HG02610 (cell line): ENCODE measurements around the gene RHOG.
"Not testable (repeated sequence)": the region's sequence is repeated elsewhere in the genome, so short reads cannot be mapped to it uniquely, and the experiment has no call there.

Experiments used
- ATAC-seq: cut with Tn5 transposase; IDR thresholded peaks from one replicate; pipeline ENCODE4 v1.9.1; 2021; ENCODE audit warnings: mild to moderate bottlenecking, moderate library complexity; ENCODE audit not compliant: unreplicated experiment

The RHOG gene

DNA sequence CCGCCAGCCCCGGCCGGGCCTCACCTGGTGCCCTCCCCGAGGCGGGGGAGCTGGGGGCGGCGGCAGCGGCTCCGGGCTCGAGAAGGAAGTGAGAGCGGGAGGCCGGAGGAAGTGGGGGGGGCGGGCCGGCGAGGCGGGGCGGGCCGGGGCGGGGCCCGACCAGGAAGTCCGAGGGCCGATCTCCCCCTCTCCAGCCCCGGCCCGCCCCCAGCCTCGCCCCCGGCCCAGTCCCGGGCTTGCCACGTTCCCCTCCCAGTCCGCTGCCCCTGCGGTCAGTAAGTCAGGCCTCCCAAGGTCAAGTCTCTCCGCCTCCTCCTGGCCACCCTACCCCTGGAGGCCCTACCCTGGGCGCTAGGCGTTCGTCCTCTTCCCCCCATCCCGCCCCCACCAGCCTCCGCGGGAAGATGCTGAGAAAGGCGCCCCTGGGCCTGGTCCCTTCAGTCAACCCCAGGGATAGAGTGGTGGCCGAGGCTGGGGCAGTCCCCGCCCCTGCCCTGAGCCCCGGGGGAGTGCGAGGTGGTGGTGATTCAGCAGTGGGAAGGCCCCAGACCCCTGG, at the start of gene RHOG:
TSS of gene RHOG (minus strand) at position 90 of the 556 bp plus-strand sequence. CDS start 12,821 bp downstream, outside the sequence.
- ATAC-seq, result peak; percentile 59

DNA sequence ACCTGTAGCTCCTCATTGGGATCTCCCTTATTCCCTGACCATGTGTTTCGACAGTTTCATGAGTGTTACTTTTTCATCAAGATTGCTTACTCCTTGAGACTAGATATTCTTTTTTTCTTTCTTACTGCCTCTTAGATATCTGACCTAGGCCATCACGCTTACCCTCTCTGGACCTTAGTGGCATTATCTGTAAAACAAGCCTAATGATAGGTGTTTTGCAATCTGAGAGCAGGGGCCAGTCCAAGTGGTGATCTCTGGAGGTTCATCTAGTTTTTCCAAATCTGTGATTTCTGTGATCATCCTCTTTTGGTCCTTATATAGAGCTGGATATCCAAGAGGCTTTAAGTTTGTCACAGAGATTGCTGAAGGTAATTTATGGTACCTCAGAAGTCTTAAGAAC, 49.3 kb upstream of the RHOG start:
- no peak for ATAC-seq

DNA sequence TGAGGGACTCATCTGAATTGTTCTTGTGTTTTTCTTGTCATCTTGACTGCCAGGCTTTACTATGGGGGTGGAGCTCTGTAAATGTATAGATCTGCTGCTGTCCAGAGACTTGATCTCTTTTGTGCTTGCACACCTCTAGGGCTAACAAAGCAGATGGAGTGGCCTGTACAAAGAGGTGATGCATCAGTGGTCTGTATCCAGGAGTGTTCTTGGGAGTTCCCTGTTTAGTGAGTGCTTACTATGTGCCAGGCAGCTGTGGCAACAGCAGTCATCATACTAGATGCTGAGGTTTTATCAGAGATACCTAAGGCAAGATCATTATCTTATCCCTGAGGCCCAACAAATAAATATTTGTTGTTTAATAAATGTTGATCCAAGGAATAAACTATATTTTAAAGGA, 48.1 kb upstream of the RHOG start:
- ATAC-seq, result no peak

DNA sequence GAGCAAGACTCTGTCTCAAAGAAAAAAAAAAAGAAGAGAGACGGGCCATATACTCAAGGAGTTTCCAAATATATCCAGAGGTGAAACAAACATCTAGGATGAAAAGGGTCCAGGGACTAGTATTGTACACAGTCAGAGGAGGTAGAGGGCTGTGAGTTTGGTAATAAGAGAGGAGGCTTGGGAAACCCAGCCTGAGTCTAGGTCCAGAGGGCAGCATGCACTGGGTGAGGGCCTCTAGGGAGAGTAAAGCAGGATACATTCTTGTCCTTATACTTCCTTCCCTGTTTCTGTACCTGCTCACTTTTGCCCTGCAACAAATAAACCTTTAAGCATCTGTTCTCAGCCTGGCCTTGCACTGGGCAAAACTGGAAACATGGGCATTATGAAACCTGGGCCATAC, 46.2 kb upstream of the RHOG start:
- no peak for ATAC-seq

DNA sequence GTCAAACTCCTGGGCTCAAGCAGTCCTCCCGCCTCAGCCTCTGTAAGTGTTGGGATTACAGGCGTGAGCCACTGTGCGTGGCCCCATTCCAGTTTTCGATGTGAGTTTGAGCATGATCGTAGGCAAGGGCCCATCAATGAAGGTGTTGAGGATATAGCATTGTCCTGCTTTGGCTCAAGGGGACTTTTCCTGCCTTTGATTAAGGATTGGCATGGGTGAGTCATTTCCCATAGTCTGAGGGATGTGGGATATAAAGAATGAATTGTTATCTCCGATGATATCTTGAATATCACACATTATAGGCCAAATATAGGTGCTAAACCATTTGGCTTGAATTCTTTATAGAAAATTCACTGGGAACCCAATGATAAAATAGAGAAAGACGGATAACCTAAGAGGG, 45.1 kb upstream of the RHOG start:
- no peak for ATAC-seq

DNA sequence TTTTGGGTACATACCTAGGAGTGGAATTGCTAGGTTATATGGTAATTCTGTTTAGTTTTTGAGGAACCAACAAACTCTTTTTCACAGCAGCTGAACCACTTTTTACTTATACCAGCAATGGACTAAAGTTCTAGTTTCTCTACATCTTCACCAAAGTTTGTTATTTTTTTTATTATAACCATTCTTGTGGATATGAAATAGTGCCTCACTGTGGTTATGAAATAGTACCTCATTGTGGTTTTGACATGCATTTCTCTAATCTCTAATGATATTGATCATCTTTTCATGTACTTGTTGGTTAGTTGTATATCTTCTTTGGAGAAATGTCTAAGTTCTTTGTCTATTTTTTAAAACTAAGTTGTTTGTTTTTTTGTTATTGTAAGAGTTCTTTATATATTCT, 41.9 kb upstream of the RHOG start:
- ATAC-seq, result no peak

DNA sequence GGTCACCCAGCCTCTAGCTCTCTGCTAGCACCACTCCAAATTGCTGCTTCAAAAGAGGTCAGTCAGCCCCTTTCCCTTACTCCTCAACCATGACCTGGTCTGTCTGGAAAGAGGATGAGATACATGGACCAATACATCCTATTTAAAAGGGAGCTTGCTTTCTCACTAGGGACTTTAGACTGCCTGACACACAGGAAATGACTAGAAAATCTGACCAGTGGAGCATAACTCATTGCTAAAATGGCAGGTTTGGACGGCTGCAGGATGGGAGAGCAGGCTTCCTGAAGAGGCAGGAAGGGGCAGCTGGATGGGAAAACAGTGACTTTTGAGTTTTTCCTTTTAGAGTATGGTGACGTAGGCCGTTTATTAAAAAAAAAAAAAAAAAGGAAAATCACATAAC, 40.0 kb upstream of the RHOG start:
- ATAC-seq, result no peak

DNA sequence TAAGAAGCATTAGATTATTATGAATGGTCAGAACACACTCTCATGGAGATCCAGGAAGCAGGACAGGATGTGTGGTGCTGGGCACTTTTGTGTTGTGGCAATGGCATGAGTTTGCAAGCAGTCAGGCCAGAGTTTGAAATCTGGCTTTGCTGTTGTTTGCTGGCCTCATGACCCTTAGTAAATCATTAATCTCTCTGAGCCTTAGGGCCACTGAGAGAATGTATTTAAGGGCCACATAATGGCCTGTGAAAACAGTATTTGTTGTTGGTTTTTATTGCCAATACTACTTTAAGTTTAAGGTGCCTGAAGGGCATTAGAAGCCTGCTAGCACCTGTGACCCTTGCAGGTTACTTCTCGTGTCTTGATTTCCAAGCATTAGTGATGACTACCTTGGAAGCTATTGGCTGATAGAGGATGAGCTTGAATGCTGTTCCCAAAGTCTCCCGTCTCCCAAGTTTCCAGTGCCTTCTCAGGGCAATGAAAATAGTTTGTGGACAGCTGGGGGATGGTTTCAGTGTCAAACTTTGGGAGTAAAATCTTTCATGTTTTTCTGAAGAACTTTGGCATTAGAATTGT, 39.3 kb upstream of the RHOG start:
- ATAC-seq, result no peak

DNA sequence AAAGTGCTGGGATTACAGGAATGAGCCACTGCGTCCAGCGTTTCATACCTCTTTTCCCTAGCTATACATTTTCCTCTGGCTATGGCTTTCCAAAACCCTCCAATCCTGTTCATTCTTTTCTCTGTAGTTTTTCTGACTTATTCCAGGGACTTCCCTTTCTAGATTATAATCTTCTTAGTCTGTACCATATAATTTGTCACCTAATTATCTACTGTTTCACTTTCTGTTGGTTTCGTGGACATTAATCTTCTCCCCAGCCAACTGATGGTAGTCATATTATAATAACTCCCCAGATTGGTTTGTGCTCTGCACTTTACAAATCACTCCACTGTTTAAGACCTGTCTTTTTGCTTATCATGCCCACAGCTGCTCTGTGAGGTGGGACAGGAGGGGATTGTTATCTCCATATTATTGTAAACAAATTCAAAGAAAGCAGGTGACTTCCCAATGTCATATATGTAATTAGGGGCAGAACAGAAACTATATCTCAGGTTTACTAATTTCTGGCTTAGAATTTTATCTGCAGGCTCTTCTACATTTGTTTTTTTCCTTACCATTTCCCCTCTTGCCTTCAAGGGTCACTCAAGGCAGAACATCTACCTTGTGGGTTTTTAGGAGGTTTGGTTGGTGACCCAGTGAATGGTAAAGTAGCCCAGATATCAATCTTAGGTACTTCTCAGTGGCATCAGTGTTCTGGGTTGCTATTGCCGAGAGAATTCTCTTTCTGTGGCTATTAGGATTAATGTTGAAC, 38.6 kb upstream of the RHOG start:
- peak; percentile 65 for ATAC-seq

DNA sequence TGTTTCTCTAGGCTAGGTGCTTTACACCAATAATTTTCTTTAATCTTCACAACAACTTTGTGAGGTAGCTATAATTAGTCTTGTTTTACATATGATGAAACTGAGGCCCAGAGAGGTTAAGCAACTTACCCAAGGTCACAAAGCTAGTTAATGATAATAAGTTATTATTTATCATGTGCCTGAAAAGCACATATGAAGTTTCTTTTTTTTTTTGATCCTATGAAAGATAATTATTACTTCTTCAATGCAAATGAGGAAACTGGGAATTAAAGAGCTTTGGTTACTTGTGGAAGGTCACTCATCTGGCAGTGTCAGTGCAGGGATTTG, 37.5 kb upstream of the RHOG start:
- ATAC-seq, result no peak

DNA sequence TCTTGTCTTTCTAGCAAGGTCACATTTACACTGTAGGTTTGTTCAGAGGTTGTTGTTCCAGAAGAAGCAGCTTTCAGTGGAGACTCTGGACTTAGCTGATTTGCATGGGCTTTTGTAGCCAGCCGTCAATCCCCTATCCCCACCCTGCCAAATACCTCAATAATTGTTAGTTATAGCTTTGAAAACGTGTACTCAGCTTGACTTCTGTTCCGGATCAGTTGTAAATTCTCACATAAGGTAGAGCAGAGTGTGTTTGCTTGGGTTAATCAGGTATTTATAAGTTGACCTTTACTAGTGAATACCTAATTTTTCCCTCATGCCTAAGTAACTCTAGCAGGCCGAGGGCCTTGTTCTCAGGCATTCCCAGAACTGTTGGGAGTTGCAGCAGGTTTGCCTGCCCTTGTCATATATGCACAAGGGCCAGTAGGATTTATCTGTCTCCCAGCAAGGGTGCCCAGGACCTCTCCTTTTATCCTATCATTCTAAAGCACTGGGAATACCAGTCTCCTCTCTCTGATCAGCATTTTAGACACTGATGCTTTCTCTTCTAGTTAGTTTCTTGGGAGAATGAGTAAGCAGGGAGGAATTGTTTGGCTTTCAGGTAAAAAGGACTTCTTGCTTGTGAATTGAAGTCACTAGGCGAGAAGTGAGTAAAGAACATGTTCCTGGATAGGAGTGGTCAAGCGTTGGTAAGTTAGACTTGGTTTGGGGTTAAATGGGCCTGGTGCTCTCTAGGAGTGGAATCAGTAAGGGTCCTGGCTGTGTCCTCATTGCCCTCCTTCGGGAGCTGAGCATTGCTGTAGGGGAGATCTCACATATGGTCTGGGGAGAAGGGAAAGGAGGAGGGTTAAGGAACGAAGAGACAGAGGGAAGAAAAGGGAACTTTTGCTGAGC, 36.9 kb upstream of the RHOG start:
- ATAC-seq, result no peak

DNA sequence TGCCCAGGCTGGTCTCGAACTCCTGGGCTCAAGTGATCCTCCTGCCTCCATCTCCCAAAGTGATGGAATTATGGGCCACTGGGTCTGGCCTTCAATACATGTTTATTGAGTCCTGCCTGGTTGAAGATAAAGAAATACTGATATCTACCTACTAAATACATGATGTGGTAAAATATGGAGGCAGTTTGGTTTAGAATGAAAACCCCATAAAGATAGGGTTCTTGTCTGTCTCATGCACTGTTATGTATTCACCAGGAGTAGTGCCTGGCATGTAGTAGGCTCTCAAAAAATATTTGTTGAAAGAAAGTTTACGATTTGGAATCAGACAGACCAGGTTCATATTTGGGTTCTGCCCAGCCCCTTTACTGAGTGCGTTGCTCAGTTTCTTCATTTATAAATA, 35.9 kb upstream of the RHOG start:
- no peak for ATAC-seq

DNA sequence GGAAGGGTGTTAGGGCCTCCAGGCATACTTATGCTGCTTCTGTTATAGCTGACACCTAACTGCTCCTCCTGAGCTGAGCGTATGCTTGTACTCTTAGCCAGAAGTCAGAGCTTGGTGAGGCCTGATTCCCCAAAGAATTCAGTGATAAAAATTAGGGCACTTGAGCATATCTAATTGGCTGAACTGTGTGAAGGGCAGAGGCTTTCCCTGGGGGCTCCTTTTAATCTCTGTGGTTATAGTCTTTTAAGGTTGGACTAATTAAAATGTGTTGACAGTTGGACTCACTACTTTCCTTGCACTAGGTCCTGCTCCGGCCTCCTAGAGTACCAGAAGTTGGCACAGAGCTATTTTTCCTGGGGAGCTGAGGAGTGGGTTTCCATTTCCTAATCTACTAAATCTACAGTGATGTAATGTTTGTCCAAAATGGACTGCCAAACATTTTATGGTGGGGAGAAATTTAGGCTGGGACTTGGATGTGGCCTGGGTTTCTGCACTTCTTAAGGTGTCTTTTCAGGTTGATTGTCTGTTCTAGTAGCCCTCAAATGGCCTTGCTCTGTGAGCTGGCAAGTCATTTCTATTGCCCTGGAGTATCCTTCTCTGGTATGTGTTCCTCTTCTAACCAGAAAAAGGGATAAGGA, 33.1 kb upstream of the RHOG start:
- no peak for ATAC-seq

DNA sequence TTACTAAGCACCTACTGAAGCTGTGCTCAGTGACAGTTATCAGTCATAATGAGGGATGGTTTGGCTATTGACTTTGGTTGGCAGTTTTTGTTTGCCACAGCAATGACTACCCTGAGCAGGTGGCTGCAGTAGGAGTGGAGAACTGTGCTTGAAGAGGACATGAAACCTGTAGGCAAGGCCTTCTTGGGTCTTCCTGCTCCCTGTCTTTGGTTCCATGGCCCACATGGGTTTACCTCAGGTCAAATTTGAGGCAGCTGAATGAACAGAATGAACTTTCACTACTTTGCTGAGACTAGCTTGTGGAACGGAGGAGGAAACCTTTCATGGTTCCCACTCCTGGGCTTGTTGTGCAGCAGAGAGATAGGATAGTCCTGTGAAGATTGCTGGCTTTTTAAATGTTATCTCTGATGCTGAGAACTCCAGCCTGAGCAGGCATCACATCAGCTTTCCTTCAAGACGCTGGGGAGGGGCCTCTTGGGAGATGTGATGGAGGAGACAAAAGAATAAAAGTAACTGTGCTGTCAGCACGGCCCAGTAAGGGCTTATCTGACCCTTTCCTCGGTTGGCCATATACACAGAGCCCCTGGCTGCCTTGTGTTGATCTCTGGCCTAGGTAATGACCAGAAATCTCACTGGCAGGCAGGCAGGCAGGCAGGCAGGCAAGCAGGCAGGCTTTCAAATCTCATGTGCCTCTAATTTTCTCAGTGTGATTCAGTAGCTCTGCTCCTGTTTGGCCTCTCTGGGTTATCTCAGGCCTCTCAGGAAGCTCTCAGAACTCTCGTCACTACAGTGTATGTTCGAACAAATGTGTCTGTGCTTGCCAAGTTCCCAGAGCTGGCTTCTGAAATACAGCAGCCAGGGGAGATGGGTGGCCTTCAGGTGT, 26.7 kb upstream of the RHOG start:
- ATAC-seq, result peak; percentile 36

DNA sequence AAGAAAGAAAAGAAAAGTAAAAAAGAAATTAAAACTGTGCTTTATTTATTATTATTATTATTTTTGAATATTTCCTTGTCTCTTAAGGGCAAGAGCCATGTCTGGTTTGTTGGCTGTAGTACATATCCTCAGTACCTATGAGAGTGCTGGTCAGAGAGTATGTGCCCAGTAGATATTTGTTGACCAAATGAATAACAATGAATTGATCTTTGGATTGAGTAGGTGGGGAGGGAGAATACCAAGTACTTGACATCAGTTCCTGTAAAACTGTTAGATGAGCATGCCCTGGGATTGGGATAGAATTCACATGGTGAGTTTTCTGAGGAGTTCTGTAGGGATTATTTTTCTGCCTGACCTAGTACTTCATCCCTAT, 26.1 kb upstream of the RHOG start:
- no peak for ATAC-seq

DNA sequence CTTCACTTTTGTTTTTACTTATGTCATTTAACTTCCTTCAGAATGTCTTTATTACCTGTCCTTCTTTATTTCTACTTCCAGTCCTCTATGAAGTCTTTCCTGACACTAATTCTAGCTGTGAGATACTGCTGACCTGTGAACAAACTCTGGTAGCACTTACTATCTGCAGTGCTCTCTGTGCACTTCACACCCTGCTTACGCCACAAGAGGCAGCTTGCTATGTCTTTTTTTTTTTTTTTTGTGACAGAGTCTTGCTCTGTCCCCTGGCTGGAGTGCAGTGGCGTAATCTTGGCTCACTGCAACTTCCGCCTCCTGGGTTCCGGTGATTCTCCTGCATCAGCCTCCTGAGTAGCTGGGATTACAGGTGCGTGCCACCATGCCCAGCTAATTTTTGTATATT, 25.4 kb upstream of the RHOG start:
- peak; percentile 49 for ATAC-seq

DNA sequence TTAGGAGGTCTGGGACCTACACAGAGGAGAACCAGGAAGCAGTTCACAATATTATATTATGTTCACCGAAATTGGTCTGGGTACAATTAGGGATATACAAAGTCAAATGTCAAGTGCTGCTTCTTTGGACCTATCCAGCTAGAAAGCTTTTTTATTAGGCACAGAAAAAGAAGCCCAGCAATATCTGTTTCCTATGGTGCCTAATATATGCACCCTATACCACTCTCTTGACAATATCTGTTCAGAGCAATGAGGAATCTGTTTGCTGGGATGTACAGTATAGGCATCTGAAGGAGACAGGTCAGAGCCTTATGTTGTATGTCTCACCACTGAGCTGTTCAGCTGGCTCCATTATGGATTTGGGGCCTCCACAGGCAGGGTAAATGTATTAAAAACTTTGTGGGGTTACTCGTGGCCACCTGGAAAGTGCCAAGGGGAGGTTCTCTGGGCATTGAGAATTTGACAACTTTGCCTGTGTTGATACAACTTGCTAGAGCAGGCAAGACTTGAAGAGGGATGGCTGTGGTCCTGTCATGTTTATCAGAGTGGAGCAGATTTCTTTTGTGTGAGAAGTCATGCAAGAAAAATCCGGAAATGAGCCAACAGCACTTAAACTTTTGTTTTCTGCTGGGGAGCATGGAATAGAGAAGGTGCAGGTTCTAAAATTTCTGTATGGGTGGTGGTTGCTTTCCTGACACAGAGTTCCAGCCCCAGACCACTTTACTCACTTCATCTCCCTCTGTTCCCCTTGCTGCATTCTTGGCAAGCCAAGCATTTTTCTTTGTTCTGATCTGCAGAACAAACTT, 24.8 kb upstream of the RHOG start:
- ATAC-seq, result peak; percentile 38

DNA sequence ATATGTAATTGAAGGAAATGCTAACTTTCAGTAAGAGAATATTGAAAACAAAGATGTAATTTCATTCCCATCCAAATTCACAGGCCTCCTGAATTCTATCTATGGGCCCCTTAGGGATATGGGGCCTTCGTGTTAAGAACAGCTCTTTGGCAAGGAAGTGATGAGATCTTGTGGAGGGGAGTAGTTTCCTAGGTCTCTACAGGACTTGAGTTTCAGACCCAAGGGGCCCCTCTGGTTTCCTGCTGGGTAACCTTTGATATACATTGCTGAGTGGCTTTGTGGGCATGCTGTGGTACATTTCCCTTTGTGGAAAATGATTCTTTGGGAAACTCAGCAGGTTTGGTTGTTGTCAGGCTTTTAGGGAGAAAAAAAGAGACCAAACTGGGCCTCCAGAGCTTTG, 20.9 kb upstream of the RHOG start:
- no peak for ATAC-seq

DNA sequence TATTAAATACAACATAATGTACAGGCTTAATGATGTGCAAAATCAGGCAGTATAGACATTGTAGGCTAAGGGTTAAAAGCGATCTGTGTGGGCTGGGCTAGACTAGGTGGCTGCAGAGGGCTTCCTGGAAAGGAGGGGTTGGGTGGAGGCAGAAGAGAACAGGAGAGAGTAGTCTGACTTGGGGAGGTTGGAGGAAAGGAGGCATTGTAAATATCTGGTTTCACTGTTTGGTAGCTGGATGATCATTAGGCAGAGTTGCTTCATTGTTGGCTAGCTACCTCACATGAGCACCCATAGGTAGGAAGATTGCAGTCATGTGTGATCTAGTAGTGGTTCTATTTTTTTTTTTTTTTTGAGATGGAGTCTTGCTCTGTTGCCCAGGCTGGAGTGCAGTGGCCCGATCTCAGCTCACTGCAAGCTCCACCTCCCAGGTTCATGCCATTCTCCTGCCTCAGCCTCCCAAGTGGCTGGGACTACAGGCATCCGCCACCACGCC, 20.2 kb upstream of the RHOG start:
- not testable (repeated sequence) for ATAC-seq
